MM.1S (cell line): Measurements from ENCODE around the gene IL15.

ENCODE experiments used
- DNase-seq: peaks from one replicate; pipeline ENCODE4 v3.0.0-alpha.2; 2015
- H2AFZ ChIP-seq: fragments of 300-600 bp; sonication (generic); 2 replicates; pipeline ENCODE4 v1.6.0; 2016; ENCODE audit warnings: antibody characterized with exemption, low read length
- H3F3A ChIP-seq: fragments of 300-600 bp; sonication (generic); 2 replicates; pipeline ENCODE4 v1.6.1; 2016; ENCODE audit warnings: mild to moderate bottlenecking, antibody characterized with exemption, low read length, moderate library complexity, mixed read lengths; ENCODE audit not compliant: insufficient read depth
- H3K27ac ChIP-seq: fragments of 300-600 bp; sonication (generic); 2 replicates; pipeline ENCODE4 v1.5.1; 2016; ENCODE audit warnings: mild to moderate bottlenecking, low read length
- H3K27me3 ChIP-seq: fragments of 300-600 bp; sonication (generic); replicated peaks from 2 replicates; pipeline ENCODE4 v1.6.0; 2016; ENCODE audit warnings: low read length; ENCODE audit not compliant: insufficient read depth
- H3K36me3 ChIP-seq: fragments of 300-600 bp; sonication (generic); replicated peaks from 2 replicates; pipeline ENCODE4 v1.6.1; 2016; ENCODE audit warnings: mild to moderate bottlenecking, low read length, mixed read lengths; ENCODE audit not compliant: insufficient read depth
- H3K4me1 ChIP-seq: fragments of 300-600 bp; sonication (generic); 2 replicates; pipeline ENCODE4 v1.6.1; 2016; ENCODE audit warnings: low read length, mixed read lengths
- H3K4me2 ChIP-seq: fragments of 300-600 bp; sonication (generic); 2 replicates; pipeline ENCODE4 v1.6.0; 2016; ENCODE audit warnings: low read depth, low read length
- H3K4me3 ChIP-seq: fragments of 300-600 bp; sonication (generic); 2 replicates; pipeline ENCODE4 v1.5.1; 2016; ENCODE audit warnings: low read length, mixed read lengths
- H3K79me2 ChIP-seq: fragments of 300-600 bp; sonication (generic); 2 replicates; pipeline ENCODE4 v1.6.1; 2016; ENCODE audit warnings: mixed run types, low read length, mixed read lengths
- H3K9ac ChIP-seq: fragments of 300-600 bp; sonication (generic); 2 replicates; pipeline ENCODE4 v1.6.1; 2016; ENCODE audit warnings: low read length, mixed read lengths
- H3K9me2 ChIP-seq: fragments of 300-600 bp; sonication (generic); replicated peaks from 2 replicates; pipeline ENCODE4 v1.6.1; 2016; ENCODE audit warnings: mild to moderate bottlenecking, low read length, mixed read lengths; ENCODE audit not compliant: insufficient read depth
- H3K9me3 ChIP-seq: fragments of 300-600 bp; sonication (generic); replicated peaks from 2 replicates; pipeline ENCODE4 v1.6.1; 2016; ENCODE audit warnings: mild to moderate bottlenecking, low read length, mixed read lengths; ENCODE audit not compliant: insufficient read depth
- H4K20me1 ChIP-seq: fragments of 300-600 bp; sonication (generic); 2 replicates; pipeline ENCODE4 v1.6.1; 2016; ENCODE audit warnings: mild to moderate bottlenecking, low read length, moderate library complexity, mixed read lengths; ENCODE audit not compliant: insufficient read depth
- CTCF ChIP-seq: fragments of 300-600 bp; sonication (generic); IDR thresholded peaks from 2 replicates; pipeline ENCODE4 v1.5.1; 2016; ENCODE audit warnings: antibody characterized with exemption, low read length, mixed read lengths
- EZH2 ChIP-seq: fragments of 300-600 bp; sonication (generic); optimal IDR thresholded peaks from 2 replicates; pipeline ENCODE3; 2017; ENCODE audit warnings: low read depth, mild to moderate bottlenecking, antibody characterized with exemption, low read length, mixed read lengths
- EZH2phosphoT487 ChIP-seq: fragments of 300-600 bp; sonication (generic); IDR thresholded peaks from 2 replicates; pipeline ENCODE4 v1.6.1; 2018; ENCODE audit warnings: antibody characterized with exemption, low read length

Gene IL15

GRCh38 chr4:141703497-141703896 is 67.1 kb downstream of the IL15 start:
- Histone ChIP-seq H3K4me2 (no peak overlapping the region), H3K4me1 (peaks cover 7% of the 10 kb centered on the region; the same call in 1 of the 2 replicates), H2AFZ (no peak overlapping the region), H4K20me1 (no peaks in the 10 kb centered on the region), H3K9ac (no peak overlapping the region), H3K27ac (no peak overlapping the region), H3K79me2 (no peaks in the 10 kb centered on the region), H3K36me3 (no peaks in the 10 kb centered on the region), H3K9me3 (no peaks in the 10 kb centered on the region), H3K4me3 (no peak overlapping the region), H3F3A (no peaks in the 10 kb centered on the region), H3K27me3 (no peaks in the 10 kb centered on the region), H3K9me2 (no peaks in the 10 kb centered on the region)
- no peak for DNase-seq
- TF ChIP-seq EZH2phosphoT487 (no peak), EZH2 (no peak), CTCF (no peak)

GRCh38 chr4:141705048-141705746 is 68.8 kb downstream of the IL15 start:
- H3K4me3 ChIP-seq = no peak overlapping the region
- H3K9ac ChIP-seq = no peak overlapping the region
- no peaks in the 10 kb centered on the region for H3K27me3 ChIP-seq
- H2AFZ ChIP-seq = no peak overlapping the region
- TF ChIP-seq CTCF (no peak), EZH2 (no peak)
- no peaks in the 10 kb centered on the region for H3K36me3 ChIP-seq
- no peak for DNase-seq
- H3K4me1 ChIP-seq = peaks cover 7% of the 10 kb centered on the region; the same call in 1 of the 2 replicates
- no peaks in the 10 kb centered on the region for H3F3A ChIP-seq
- no peaks in the 10 kb centered on the region for H3K9me2 ChIP-seq
- no peaks in the 10 kb centered on the region for H3K79me2 ChIP-seq
- H3K27ac ChIP-seq = no peak overlapping the region
- H3K4me2 ChIP-seq = no peak overlapping the region
- no peaks in the 10 kb centered on the region for H4K20me1 ChIP-seq
- no peaks in the 10 kb centered on the region for H3K9me3 ChIP-seq

GRCh38 chr4:141705747-141706377 is 69.5 kb downstream of the IL15 start:
- no peak overlapping the region for H3K4me3 ChIP-seq
- H3K9me2 ChIP-seq = no peaks in the 10 kb centered on the region
- no peak overlapping the region for H3K9ac ChIP-seq
- H3K79me2 ChIP-seq = no peaks in the 10 kb centered on the region
- H3F3A ChIP-seq = no peaks in the 10 kb centered on the region
- H3K4me2 ChIP-seq = no peak overlapping the region
- H3K27me3 ChIP-seq = no peaks in the 10 kb centered on the region
- no peaks in the 10 kb centered on the region for H3K36me3 ChIP-seq
- TF ChIP-seq CTCF (no peak), EZH2 (no peak), EZH2phosphoT487 (no peak)
- no peaks in the 10 kb centered on the region for H4K20me1 ChIP-seq
- no peak overlapping the region for H3K27ac ChIP-seq
- no peaks in the 10 kb centered on the region for H3K9me3 ChIP-seq
- no peak for DNase-seq
- no peak overlapping the region for H2AFZ ChIP-seq
- H3K4me1 ChIP-seq = peaks cover 7% of the 10 kb centered on the region; the same call in 1 of the 2 replicates
